HL-60 (cell line): ENCODE data around the gene DENND1A.

Experiments used
- DNase-seq, 2 experiments: peaks; one replicate each; pipeline ENCODE4 v3.0.0-alpha.2; 2010 to 2020; ENCODE audit warnings: low read depth in 1 of 2, low spot score in 1 of 2
- H3K27ac ChIP-seq: fragments of 250-450 bp; sonication (Bioruptor Pico); replicated peaks from 2 replicates; pipeline ENCODE4 v1.5.1; 2020; ENCODE audit warnings: mild to moderate bottlenecking, moderate library complexity
- H3K27me3 ChIP-seq: fragments of 250-450 bp; sonication (Bioruptor Pico); 2 replicates; pipeline ENCODE4 v1.5.1; 2021; ENCODE audit warnings: mild to moderate bottlenecking, moderate library complexity; ENCODE audit not compliant: insufficient read depth, poor library complexity, severe bottlenecking
- H3K4me3 ChIP-seq: replicated peaks from 2 replicates; pipeline ENCODE4 v1.5.1; 2011; ENCODE audit warnings: mild to moderate bottlenecking, control low read depth, low read length; ENCODE audit not compliant: insufficient read depth
- GABPA ChIP-seq: IDR thresholded peaks from 2 replicates; pipeline ENCODE4 v1.6.1; 2012; ENCODE audit warnings: low read depth
- POLR2AphosphoS5 ChIP-seq: IDR thresholded peaks from 2 replicates; pipeline ENCODE4 v1.6.1; 2012; ENCODE audit warnings: low read depth
- SPI1 ChIP-seq: IDR thresholded peaks from 2 replicates; pipeline ENCODE4 v1.6.1; 2012; ENCODE audit warnings: low read depth, mild to moderate bottlenecking, borderline replicate concordance
- TF ChIP-seq, protein P1 (sequence below): IDR thresholded peaks from 2 replicates; pipeline ENCODE4 v1.6.1; 2012; ENCODE audit warnings: low read depth; ENCODE audit not compliant: insufficient replicate concordance
- TF ChIP-seq, protein P2 (sequence below): IDR thresholded peaks from one replicate; pipeline ENCODE4 v1.5.1; 2011; ENCODE audit warnings: low read length, control low read depth, inconsistent platforms; ENCODE audit not compliant: insufficient read depth

DENND1A gene

DNA sequence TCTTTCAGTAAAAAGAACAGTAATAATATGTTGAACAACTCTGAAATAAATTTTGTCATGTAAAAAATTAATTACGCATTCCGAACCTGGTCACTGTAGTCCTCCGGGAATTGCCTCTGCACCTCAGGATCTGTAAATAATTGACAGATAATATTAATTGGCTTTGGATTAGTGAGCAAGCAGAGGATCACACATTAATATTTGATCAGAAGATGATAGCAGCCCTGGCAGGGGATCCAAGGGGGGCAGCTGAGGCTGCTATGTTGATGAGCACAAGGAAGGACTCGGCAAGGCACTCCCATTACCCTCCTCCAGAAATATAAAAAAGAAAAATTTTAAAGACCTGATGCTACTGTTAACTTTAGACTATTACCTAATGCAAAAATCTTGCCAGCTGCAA lies 137.4 kb downstream of the DENND1A start:
- Histone ChIP-seq H3K27me3 (no peaks in the 10 kb centered on the region), H3K27ac (no peak overlapping the region), H3K4me3 (no peak overlapping the region)
- TF ChIP-seq GABPA (no peak), SPI1 (no peak), POLR2AphosphoS5 (no peak)
- TF ChIP-seq, protein P1, sequence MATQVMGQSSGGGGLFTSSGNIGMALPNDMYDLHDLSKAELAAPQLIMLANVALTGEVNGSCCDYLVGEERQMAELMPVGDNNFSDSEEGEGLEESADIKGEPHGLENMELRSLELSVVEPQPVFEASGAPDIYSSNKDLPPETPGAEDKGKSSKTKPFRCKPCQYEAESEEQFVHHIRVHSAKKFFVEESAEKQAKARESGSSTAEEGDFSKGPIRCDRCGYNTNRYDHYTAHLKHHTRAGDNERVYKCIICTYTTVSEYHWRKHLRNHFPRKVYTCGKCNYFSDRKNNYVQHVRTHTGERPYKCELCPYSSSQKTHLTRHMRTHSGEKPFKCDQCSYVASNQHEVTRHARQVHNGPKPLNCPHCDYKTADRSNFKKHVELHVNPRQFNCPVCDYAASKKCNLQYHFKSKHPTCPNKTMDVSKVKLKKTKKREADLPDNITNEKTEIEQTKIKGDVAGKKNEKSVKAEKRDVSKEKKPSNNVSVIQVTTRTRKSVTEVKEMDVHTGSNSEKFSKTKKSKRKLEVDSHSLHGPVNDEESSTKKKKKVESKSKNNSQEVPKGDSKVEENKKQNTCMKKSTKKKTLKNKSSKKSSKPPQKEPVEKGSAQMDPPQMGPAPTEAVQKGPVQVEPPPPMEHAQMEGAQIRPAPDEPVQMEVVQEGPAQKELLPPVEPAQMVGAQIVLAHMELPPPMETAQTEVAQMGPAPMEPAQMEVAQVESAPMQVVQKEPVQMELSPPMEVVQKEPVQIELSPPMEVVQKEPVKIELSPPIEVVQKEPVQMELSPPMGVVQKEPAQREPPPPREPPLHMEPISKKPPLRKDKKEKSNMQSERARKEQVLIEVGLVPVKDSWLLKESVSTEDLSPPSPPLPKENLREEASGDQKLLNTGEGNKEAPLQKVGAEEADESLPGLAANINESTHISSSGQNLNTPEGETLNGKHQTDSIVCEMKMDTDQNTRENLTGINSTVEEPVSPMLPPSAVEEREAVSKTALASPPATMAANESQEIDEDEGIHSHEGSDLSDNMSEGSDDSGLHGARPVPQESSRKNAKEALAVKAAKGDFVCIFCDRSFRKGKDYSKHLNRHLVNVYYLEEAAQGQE: no peak
- TF ChIP-seq, protein P2, sequence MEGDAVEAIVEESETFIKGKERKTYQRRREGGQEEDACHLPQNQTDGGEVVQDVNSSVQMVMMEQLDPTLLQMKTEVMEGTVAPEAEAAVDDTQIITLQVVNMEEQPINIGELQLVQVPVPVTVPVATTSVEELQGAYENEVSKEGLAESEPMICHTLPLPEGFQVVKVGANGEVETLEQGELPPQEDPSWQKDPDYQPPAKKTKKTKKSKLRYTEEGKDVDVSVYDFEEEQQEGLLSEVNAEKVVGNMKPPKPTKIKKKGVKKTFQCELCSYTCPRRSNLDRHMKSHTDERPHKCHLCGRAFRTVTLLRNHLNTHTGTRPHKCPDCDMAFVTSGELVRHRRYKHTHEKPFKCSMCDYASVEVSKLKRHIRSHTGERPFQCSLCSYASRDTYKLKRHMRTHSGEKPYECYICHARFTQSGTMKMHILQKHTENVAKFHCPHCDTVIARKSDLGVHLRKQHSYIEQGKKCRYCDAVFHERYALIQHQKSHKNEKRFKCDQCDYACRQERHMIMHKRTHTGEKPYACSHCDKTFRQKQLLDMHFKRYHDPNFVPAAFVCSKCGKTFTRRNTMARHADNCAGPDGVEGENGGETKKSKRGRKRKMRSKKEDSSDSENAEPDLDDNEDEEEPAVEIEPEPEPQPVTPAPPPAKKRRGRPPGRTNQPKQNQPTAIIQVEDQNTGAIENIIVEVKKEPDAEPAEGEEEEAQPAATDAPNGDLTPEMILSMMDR: no peak
- DNase-seq: no peak

DNA sequence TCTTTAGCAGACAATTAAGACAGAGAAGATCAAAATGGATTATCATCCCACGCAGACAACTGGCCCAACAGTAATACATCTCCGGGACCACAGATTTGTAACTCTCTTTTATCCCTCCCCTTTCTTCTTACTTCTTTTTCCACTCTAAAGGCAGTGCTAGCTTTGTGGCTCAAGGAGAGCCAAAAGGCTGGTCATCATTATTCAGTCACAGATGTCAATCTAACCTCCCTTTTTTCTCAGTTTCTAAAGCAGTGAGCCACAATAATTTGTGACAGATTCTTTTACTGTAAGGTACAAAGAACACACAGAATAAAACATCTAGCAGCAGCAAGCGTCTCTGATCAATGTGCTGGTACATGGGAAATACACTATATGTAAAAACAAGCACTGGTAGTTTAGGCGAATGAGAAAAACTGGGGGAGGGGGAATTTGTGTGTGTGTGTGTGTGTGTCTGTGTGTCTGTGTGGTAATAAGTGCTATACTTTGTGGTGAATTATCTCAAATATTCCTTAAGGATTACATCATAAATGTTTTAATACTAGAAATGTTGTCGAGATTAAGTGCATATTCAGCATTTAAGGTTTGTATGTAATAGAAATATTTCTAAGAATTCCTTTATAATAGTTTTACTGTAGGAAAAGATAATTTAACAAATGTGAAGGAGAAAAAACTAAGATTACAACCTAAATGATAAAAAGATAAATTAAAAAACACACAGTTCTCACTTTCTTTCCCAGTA lies 140.2 kb downstream of the DENND1A start:
- H3K27me3 ChIP-seq: no peaks in the 10 kb centered on the region
- DNase-seq: no peak
- no peak overlapping the region for H3K4me3 ChIP-seq
- H3K27ac ChIP-seq: no peak overlapping the region
- no peak for TF ChIP-seq SPI1
- TF ChIP-seq, protein P2: no peak
- TF ChIP-seq POLR2AphosphoS5: no peak
- TF ChIP-seq, protein P1: no peak
- no peak for TF ChIP-seq GABPA

DNA sequence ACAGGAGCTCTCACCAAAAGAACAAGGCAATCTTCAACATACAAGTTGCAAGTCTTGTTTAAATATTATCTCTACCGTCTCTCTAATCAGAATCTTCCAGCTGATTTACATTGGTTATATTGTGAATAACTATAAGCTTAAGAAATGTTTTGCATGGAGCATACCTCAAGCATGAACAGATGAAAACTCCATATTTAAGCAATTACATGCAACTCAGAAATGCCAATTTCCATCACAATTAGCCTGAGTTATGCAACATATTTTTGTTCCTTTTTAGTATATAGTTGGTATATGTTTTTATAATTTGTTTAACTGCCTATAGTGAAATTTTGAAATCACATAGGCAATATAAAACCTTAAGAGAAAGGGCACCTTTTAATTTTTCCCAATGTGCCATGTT lies 142.5 kb downstream of the DENND1A start:
- Histone ChIP-seq H3K27me3 (no peaks in the 10 kb centered on the region), H3K27ac (no peak overlapping the region), H3K4me3 (no peak overlapping the region)
- DNase-seq: no peak
- TF ChIP-seq GABPA (no peak), POLR2AphosphoS5 (no peak), SPI1 (no peak)
- TF ChIP-seq, protein P1: no peak
- TF ChIP-seq, protein P2: no peak
